ENCODE results near the gene OR9A2. TPM values are rescaled to one million over a fixed set of nuclear protein-coding genes. Genes with fewer than 3 reads are reported as not detected.
"Not testable (repeated sequence)": the region's sequence is repeated elsewhere in the genome, so short reads cannot be mapped to it uniquely, and the experiment has no call there.

OR9A2 gene
- total RNA-seq, 1 experiment from 2014 or later, result not detected

DNA sequence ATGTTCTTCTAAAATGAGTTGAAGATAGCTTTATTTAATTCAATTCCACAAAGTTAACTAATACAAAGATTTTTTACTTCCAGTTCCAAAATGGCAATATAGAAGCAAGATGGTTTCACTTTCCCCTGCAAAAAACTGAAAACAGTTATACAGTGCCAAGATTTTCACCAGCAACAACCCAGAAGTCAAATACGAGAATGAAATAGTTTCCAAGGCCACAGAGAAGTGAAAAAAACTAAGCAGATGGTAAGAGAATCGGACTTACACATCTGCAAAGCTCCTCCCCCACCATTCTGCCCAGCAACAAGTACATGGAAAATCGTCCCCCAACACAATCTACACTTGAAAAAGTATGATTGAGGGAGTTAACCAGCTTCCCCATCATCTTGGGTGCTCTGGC, 34.5 kb downstream of the OR9A2 start:
- DNase-seq (ENCODE audit: unreplicated experiment), result no peak
- H3K36me3 Mint-ChIP-seq (ENCODE audit: insufficient read depth, unreplicated experiment), result no peaks in the 10 kb centered on the region
- intact Hi-C loops (cut with micrococcal nuclease), result no loop called here
- H3K4me1 Mint-ChIP-seq (ENCODE audit: insufficient read depth, unreplicated experiment), result no peaks in the 10 kb centered on the region
- BruUV-seq (replicated peaks), result no TSS peak
- ChIA-PET POLR2A (interaction anchor here (0.9 to 1.4 kb wide), 2 partner anchors 10 to 165 kb away, joined by 3 to 4 read pairs; no protein-coding TSS in a partner anchor), CTCF (interaction anchor here (0.7 to 3.4 kb wide), 7 partner anchors 10 to 223 kb away, joined by 3 to 48 read pairs (median 6); no protein-coding TSS in a partner anchor)
- H3K9me3 Mint-ChIP-seq (ENCODE audit: unreplicated experiment), result no peaks in the 10 kb centered on the region
- no peak overlapping the region for H3K27ac Mint-ChIP-seq (ENCODE audit: low read depth, unreplicated experiment)
- TF ChIP-seq, protein P1, sequence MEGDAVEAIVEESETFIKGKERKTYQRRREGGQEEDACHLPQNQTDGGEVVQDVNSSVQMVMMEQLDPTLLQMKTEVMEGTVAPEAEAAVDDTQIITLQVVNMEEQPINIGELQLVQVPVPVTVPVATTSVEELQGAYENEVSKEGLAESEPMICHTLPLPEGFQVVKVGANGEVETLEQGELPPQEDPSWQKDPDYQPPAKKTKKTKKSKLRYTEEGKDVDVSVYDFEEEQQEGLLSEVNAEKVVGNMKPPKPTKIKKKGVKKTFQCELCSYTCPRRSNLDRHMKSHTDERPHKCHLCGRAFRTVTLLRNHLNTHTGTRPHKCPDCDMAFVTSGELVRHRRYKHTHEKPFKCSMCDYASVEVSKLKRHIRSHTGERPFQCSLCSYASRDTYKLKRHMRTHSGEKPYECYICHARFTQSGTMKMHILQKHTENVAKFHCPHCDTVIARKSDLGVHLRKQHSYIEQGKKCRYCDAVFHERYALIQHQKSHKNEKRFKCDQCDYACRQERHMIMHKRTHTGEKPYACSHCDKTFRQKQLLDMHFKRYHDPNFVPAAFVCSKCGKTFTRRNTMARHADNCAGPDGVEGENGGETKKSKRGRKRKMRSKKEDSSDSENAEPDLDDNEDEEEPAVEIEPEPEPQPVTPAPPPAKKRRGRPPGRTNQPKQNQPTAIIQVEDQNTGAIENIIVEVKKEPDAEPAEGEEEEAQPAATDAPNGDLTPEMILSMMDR (IDR thresholded peaks at IDR 0.05; ENCODE audit: unreplicated experiment), result no peak
- H3K4me3 Mint-ChIP-seq (ENCODE audit: unreplicated experiment), result no peak overlapping the region
- peaks cover 39% of the 10 kb centered on the region for H3K27me3 Mint-ChIP-seq (ENCODE audit: insufficient read depth, unreplicated experiment)

DNA sequence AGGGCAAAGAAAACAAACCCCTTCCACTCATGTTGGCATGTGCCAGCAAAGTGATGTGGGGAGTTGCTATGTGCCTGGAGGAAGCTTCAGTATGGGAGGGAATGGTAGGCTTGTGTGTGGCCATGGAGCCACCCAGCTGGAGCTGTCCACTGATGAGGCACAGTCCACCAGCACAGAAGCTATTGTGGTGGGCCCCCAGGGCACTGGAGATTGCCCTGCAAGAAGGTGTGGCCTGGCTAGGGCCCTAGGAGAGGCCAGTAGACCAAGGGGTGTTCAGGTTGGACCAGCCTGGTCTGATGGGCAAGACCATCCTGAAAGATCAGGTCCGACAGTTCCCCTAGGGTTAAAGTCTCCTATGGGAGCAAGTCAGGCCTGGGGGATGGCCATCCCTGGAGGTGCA, 42.6 kb downstream of the OR9A2 start:
- no peak for DNase-seq (ENCODE audit: unreplicated experiment)
- Mint-ChIP-seq H3K4me3 (ENCODE audit: unreplicated experiment) (no peak overlapping the region), H3K36me3 (ENCODE audit: insufficient read depth, unreplicated experiment) (no peaks in the 10 kb centered on the region), H3K27ac (ENCODE audit: low read depth, unreplicated experiment) (no peak overlapping the region), H3K4me1 (ENCODE audit: insufficient read depth, unreplicated experiment) (no peaks in the 10 kb centered on the region), H3K9me3 (ENCODE audit: unreplicated experiment) (peaks cover 5% of the 10 kb centered on the region), H3K27me3 (ENCODE audit: insufficient read depth, unreplicated experiment) (no peaks in the 10 kb centered on the region)
- no TSS peak for BruUV-seq (replicated peaks)
- TF ChIP-seq, protein P1 (IDR thresholded peaks at IDR 0.05; ENCODE audit: unreplicated experiment), result no peak
- POLR2A ChIA-PET, result no interaction called here
- CTCF ChIA-PET, result interaction anchor here (1.3 kb wide), 1 partner anchor 19 kb away, joined by 7 read pairs; no protein-coding TSS in a partner anchor
- intact Hi-C loops (cut with micrococcal nuclease), result no loop called here

DNA sequence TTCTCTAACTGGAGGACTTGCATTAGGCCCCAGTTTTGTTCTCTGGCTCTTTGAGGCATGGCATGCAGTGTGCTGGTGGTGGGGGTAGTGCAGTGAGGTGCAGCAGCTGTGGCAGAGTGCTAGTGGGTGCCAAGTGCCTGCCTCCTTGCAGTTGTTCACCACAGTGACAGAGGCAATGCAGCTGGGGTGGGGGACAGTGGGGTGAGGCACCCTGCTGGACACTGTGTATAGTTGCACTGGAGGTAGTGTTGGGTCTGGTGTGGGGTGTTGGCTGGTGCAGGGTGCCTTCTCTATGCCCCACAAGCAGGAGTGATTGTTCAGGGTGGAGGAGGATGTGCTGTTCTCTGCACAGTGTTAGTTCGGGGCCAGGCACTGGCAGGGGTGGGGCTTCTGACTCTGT, 43.1 kb downstream of the OR9A2 start:
- Mint-ChIP-seq H3K4me1 (ENCODE audit: insufficient read depth, unreplicated experiment) (no peaks in the 10 kb centered on the region), H3K27me3 (ENCODE audit: insufficient read depth, unreplicated experiment) (no peaks in the 10 kb centered on the region), H3K36me3 (ENCODE audit: insufficient read depth, unreplicated experiment) (no peaks in the 10 kb centered on the region), H3K27ac (ENCODE audit: low read depth, unreplicated experiment) (no peak overlapping the region), H3K9me3 (ENCODE audit: unreplicated experiment) (peaks cover 8% of the 10 kb centered on the region), H3K4me3 (ENCODE audit: unreplicated experiment) (no peak overlapping the region)
- TF ChIP-seq, protein P1 (IDR thresholded peaks at IDR 0.05; ENCODE audit: unreplicated experiment), result no peak
- ChIA-PET CTCF (interaction anchor here (0.7 to 1.3 kb wide), 5 partner anchors 18 to 236 kb away, joined by 3 to 7 read pairs (median 3); no protein-coding TSS in a partner anchor), POLR2A (no interaction called here)
- intact Hi-C loops (cut with micrococcal nuclease), result no loop called here
- BruUV-seq (replicated peaks), result no TSS peak
- no peak for DNase-seq (ENCODE audit: unreplicated experiment)

DNA sequence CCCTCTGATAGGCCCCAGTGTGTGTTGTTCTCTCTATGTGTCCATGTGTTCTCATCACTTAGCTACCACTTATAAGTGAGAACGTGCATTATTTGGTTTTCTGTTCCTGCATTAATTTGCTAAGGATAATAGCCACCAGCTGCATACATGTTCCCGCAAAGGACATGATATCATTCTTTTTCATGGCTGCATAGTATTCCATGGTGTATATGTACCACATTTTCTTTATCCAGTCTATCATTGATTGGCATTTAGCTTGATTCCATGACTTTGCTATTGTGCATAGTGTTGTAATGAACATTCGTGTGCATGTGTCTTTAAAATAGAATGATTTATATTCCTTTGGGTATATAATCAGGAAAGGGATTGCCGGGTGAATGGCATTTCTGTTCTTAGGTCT, 48.5 kb downstream of the OR9A2 start:
- BruUV-seq (replicated peaks); H3K4me3 Mint-ChIP-seq (ENCODE audit: unreplicated experiment): not testable (repeated sequence)
- CTCF ChIA-PET, result interaction anchor here (1.0 kb wide), 1 partner anchor 99 kb away, joined by 4 read pairs; no protein-coding TSS in a partner anchor

More for the DNA sequence above, 48.5 kb downstream of the OR9A2 start:
- H3K36me3 Mint-ChIP-seq (ENCODE audit: insufficient read depth, unreplicated experiment); H3K4me1 Mint-ChIP-seq (ENCODE audit: insufficient read depth, unreplicated experiment); H3K9me3 Mint-ChIP-seq (ENCODE audit: unreplicated experiment); intact Hi-C loops (cut with micrococcal nuclease); DNase-seq (ENCODE audit: unreplicated experiment); H3K27ac Mint-ChIP-seq (ENCODE audit: low read depth, unreplicated experiment): not testable (repeated sequence)
- POLR2A ChIA-PET, result interaction anchor here (0.6 kb wide), 1 partner anchor 9 kb away, joined by 3 read pairs; no protein-coding TSS in a partner anchor
- peaks cover 19% of the 10 kb centered on the region for H3K27me3 Mint-ChIP-seq (ENCODE audit: insufficient read depth, unreplicated experiment)

Other genes with a start within 250 kb of the OR9A2 start
- 0.79 and 1.4 TPM in 2 replicates for gene EPHB6, start 172.1 kb downstream of the OR9A2 start, total RNA-seq (2022)
- gene TRPV6, start 141.4 kb downstream of the OR9A2 start, total RNA-seq (2022), result 0.30 and 0.44 TPM in 2 replicates
- gene TRPV5, start 93.4 kb downstream of the OR9A2 start, total RNA-seq (2022), result not detected in 2 replicates
- gene LLCFC1, start 87.6 kb downstream of the OR9A2 start, total RNA-seq (2022), result not detected in 2 replicates
- not detected in 2 replicates for gene KEL, start 64.8 kb downstream of the OR9A2 start, total RNA-seq (2022)
- gene OR6V1, start 25.2 kb upstream of the OR9A2 start, total RNA-seq (2022), result not detected in 2 replicates
- not detected in 2 replicates for gene PIP, start 104.9 kb upstream of the OR9A2 start, total RNA-seq (2022)
- not detected in 2 replicates for gene TAS2R39, start 156.3 kb upstream of the OR9A2 start, total RNA-seq (2022)
- gene TAS2R40, start 194.9 kb upstream of the OR9A2 start, total RNA-seq (2022), result not detected in 2 replicates
- gene GSTK1, start 236.3 kb upstream of the OR9A2 start, total RNA-seq (2022), result 69.7 and 79.9 TPM in 2 replicates